HuH-7.5 (cell line): Measurements from ENCODE around the gene CIRBP.
"Not testable (repeated sequence)": the region's sequence is repeated elsewhere in the genome, so short reads cannot be mapped to it uniquely, and the experiment has no call there.

Experiments used
- DNase-seq: peaks from one replicate; pipeline ENCODE4 v3.0.0; 2011; ENCODE audit warnings: low spot score

Gene CIRBP

DNA sequence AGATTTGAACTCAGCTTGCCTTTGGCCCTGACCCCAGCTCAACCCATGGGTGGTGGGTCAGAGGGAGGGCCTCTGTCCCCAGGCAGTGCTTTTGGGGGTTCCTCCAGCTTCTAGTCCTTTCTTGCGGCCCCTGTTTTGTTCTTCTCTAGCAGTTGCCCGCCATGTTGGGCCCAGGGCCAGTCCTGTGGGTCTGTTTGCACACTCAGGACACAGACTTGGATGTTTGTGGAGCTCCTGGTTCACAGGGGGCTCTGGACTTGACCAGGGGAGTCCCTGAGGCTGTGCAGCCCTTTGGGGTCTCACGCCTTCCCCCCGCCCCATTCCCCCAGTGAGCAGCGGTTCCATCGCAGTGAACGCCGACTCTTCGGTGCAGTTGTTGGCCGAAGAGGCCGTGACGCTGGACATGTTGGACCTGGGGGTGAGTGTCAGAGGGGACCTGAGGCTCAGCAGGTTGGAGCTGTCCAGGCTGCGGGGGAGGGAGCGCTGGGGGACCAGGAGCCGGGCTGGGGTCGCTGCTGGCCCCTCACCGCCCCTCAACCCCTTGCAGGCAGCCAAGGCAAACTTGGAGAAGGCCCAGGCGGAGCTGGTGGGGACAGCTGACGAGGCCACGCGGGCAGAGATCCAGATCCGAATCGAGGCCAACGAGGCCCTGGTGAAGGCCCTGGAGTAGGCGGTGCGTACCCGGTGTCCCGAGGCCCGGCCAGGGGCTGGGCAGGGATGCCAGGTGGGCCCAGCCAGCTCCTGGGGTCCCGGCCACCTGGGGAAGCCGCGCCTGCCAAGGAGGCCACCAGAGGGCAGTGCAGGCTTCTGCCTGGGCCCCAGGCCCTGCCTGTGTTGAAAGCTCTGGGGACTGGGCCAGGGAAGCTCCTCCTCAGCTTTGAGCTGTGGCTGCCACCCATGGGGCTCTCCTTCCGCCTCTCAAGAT lies 25.1 kb upstream of the CIRBP start:
- peak; percentile 99 for DNase-seq

DNA sequence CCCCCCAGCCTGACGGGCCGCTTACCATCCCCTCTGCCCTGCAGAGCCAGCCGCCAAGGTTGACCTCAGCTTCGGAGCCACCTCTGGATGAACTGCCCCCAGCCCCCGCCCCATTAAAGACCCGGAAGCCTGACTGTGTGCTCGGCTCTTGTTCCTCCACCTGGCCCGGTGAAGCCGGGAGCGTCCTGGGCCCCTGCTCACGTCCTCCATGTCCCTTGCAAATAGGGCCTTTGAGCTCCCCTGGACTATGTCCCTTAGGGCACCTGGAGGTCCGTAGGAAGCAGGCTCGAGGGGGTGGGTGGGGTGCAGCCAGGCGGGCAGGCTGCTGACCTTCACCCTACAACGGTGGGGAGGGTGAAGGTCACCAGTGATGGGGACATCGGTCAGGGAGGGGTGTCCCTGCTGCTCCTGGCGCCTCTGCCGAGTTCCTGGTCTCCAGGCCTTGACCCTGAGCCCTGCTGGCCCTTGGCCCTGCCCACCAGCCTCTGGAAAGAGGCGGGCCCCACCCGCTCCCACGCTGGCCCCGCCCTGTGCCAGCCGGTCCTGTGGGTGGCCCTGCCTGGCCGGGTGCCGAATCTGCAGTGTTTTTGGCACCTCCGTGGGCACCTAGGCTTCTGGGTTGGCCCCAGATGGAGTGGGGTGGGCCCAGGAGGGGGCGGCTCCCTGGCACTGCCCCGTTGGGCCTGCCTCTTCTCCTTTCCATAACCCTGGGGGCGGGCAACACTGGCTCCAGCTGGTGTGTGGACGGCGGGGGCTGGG lies 24.3 kb upstream of the CIRBP start:
- DNase-seq, result peak; percentile 86

DNA sequence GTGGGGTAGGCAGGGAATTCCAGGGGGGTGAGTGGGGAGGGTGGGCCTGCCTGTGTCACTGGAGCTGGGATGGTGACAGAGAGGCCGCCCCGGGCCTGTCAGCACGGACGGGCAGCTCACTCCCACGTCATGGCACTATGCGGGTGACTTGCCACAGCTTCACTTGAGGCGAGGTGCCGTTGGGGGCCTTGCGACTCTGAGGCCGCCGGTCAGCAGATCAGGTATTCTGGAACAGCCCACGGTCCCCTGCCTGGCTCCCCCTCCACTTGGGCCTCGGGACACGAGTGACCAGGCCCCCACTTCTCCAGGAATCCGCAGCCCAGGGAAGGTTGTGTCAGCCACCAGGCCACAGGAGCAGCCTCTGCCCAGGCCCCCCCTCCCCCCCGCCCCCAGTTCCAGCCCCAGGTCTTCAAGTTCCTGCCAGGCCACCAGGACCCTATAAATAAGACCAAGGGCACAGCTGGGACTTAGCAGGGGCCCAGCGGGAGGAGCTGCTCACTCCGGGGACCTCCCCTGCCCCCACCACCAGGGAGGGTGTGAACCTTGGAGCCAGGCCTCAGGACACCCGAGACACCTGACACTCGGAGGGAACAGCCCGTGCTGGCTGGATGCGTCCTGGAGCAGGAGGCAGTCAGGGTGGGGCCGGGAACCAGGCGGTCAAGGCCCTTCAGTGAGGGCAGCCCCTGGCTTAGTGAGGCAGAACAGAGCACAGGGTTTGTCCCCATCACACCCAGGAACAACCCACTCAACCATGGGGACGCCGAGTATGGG lies 23.5 kb upstream of the CIRBP start:
- DNase-seq, result no peak

GRCh38 chr19:1246265-1247087 lies 22.7 kb upstream of the CIRBP start:
- not testable (repeated sequence) for DNase-seq

GRCh38 chr19:1247748-1248138 lies 21.4 kb upstream of the CIRBP start:
- no peak for DNase-seq

DNA sequence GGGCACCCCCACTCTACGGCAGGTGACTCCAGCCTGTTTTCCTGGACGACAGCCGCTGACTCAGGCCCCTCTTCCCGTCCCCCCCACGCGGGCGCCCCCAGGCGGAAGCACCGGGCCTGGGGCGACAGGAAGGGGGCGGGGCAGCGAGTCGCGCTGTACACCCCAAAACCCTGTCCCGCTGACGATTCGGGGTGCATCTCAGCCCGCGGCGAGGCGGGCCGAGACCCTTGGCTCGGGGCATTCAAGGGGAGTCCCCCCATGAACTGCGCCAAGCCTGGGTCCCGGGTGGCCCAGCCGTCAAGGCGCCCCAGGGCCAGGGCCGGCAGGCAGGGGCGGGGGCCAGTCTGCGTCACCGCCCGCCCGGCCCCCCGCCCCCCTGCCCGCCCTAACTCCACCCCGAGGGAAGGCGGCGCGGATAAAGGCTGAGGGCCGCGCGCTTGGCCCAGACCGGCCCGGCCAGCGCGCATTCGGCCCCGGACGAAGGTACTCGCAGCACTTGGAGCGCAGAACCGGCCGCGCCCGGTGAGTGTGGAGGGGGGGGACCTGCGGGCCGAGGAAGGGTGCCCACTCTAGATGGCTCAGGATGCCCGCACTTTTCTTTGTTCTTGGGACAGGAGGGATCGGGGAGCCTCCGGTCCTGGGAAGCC lies 20.9 kb upstream of the CIRBP start, which contains the start of gene MIDN:
Gene MIDN, plus strand, starts transcription at position 445 of the 647 bp plus-strand sequence. CDS start 1,714 bp downstream, outside the sequence.
- DNase-seq, result peak; percentile 92

- DNase-seq, result peak; percentile 80
Measured at GRCh38 chr19:1248786-1249297, 20.3 kb upstream of the CIRBP start.

DNA sequence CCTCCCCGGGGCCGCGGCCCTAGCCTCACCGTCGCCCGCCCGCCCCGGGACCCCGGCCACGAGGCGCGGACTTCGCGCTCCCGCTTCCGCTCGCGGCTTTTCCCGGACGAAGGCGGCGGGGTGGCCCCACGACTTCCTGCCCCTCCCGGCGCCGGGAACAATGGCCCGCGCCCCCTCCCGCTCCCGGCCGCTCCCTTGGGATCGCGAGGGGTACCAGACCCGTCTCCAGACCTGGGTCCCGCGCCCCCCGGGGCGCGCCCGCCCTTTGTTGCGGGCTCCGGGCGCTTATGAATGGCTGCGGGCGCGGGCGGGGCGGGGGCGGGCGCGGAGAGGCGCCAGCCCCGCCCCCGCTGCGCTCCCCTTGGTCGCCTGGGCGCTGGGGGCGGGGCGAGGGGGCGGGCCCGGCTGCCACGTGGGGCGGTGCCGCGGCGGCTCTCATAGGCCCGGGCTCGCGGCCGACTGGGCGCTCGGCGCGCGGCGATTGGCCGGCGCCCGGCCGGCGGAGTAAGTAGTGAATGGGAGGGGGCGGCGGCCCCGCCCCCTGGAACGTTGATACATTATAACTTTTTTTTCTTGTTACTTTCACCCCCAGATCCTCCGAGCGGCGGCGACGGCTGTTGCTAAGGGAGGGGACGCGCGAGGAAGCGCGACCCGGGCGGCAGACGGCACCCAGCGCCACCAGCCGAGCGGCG lies 19.7 kb upstream of the CIRBP start:
- DNase-seq, result peak; percentile 94

DNA sequence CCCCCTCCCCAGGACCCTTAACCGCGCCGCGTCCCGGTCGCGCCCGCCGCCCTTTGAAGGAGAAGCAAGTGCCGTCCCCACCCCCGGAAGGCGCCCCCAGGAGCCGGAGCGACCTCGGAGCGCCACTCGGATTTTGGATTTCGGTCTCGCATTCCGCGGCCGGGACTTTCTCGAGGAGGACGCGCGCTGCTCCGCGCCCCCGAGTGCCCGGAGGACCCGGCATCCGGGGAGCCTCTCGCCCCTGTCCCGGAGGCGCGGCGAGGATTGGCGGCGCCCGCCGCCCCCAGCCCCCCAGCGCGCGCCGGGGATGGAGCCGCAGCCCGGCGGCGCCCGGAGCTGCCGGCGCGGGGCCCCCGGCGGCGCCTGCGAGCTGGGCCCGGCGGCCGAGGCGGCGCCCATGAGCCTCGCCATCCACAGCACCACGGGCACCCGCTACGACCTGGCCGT lies 19.1 kb upstream of the CIRBP start:
- no peak for DNase-seq

- peak; percentile 86 for DNase-seq
Measured at GRCh38 chr19:1250437-1251260, 18.5 kb upstream of the CIRBP start.

GRCh38 chr19:1251330-1252220 lies 17.6 kb upstream of the CIRBP start:
- no peak for DNase-seq

DNA sequence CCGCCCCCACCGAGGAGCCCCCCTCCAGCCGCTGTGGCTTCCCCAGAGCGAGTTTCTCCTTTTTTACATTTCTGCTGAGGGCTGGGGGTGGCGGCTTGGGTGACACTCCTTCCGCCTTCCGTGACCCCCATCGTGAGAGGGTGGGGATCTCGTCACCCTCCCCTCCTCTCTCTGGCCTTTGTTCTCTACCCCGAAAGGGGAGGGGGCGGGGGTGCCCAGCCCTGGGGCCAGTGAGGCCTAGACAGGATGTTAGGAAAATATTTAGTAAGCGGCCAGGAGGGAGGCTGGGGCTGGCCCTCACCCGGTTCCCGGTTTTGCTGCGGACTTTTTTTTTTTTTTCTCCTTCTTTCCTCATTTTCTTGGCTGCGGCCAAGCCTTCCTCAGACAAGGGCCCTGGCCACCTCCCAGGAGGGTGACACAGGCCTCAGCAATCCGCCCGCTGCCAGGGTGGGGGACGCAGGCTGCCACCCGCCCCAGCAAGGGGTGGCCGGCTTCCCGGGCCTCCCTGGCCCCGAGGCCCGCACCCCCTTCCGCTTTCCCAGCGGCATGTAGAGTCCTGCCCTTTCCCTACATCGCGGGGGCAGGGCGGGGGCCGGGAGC lies 16.8 kb upstream of the CIRBP start:
- DNase-seq, result no peak

DNA sequence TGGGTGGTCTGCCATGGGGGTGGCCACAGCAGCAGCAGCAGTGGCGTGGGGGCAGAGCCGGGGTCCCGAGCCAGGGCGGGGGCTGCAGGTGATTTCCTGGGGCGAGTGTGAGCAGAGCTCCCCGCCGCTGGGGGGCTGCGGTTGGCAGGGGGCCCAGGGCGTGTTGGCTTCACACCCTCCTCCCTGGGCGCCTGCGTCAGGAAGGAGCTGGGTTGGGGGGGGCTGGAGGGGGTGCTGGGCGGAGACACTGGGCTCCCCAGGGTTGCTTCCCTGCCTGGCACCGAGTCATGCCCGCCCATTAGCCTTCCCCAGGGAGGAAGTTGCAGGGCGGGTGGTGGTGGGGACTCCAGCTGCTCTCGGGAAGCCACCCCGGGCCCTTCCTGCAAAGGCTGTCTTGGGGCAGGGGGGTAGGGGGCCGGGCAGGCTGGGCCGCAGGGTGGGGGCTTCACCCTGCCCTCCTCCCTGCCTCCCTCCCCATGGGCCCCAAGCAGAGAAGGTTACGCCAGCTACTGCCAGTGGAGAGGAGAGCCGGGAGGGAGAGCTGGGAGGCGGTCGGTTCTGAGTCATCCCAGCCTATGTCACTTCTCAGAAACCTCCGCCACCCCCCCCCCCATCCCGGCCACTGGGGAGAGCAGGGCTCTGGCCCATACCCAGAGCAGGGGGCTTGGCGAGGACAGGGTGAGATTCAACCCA lies 16.2 kb upstream of the CIRBP start:
- DNase-seq, result no peak

- no peak for DNase-seq
Measured at GRCh38 chr19:1253514-1254080, 15.5 kb upstream of the CIRBP start.

DNA sequence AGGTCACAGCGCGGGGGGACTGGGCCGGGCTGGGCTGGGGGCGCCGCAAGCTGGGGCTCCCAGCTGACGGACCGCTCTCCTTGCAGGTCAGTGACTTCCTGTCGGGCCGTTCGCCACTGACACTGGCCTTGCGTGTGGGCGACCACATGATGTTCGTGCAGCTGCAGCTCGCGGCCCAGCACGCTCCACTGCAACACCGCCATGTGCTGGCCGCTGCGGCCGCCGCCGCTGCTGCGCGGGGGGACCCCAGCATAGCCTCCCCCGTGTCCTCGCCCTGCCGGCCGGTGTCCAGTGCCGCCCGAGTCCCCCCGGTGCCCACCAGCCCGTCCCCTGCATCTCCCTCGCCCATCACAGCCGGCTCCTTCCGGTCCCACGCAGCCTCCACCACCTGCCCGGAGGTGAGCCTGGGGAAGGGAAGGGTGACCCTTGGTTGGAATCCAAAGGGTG lies 15.0 kb upstream of the CIRBP start:
- no peak for DNase-seq

- DNase-seq, result no peak
Measured at GRCh38 chr19:1254530-1255185, 14.5 kb upstream of the CIRBP start.
